Tibial nerve (tissue), 4 donors: ENCODE results near the gene SLF2.

Experiments
- CTCF ChIP-seq, 5 experiments: fragments of 200-600 bp in 3 of 5; fragments of 450-650 bp in 2 of 5; sonication (generic) in 3 of 5; IDR thresholded peaks; one replicate each; pipeline ENCODE4 v1.5.1; 2016 to 2019; ENCODE audit warnings: antibody characterized with exemption in 5 of 5, mild to moderate bottlenecking in 3 of 5, moderate library complexity in 2 of 5
- EP300 ChIP-seq, 2 donors: sonication (generic); formaldehyde crosslinking; IDR thresholded peaks; one replicate each; pipeline ENCODE4 v1.6.1; 2017; ENCODE audit warnings: antibody characterized with exemption in 2 of 2, mild to moderate bottlenecking in 1 of 2

GRCh38 chr10:100945754-100946153, 33.0 kb downstream of the SLF2 start:
- no peak for TF ChIP-seq CTCF (IDR thresholded peaks at IDR 0.05)
- TF ChIP-seq EP300 (IDR thresholded peaks at IDR 0.05), result no peak
